ENCODE data around the gene PHKG2.

DNA sequence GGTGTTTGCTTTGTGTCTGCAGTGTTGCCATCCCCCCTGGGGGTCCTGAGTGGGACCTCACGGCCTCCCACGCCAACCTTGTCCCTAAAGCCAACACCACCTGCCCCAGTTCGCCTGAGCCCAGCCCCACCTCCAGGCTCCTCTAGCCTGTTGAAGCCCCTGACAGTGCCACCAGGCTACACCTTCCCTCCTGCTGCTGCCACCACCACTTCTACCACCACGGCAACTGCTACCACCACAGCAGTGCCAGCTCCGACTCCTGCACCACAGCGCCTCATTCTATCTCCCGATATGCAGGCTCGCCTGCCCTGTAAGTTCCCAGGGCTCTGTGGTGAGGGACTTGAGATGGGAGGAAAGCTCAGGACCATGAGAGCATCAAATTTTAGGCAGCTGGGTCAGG, 27.1 kb upstream of the PHKG2 start:
- TF ChIP-seq POLR2A (IDR thresholded peaks at IDR 0.05; ENCODE audit: low read depth): no peak
- no peak for TF ChIP-seq CTCF (IDR thresholded peaks at IDR 0.05)
- no peak for TF ChIP-seq POLR2AphosphoS5 (IDR thresholded peaks at IDR 0.05)

Measured in esophagus muscularis mucosa (tissue), 3 donors.